Cardiac muscle cell (in vitro differentiated cells and primary cell): ENCODE results near the gene KMT2A. TPM values are rescaled to one million over a fixed set of nuclear protein-coding genes. Genes with fewer than 3 reads are reported as not detected.

ENCODE experiments used
- DNase-seq, 2 donors: peaks; one replicate each; pipeline versions ENCODE4 v3.0.0 to v3.0.0-alpha.2; 2010 to 2017; ENCODE audit warnings: low read depth in 1 of 2, low spot score in 1 of 2
- H3K27ac ChIP-seq: fragments of 200-600 bp; sonication (generic); 2 replicates; pipeline ENCODE4 v1.5.1; 2016
- H3K27me3 ChIP-seq: fragments of 200-600 bp; sonication (generic); 2 replicates; pipeline ENCODE4 v1.6.0; 2016; ENCODE audit warnings: control low read depth
- H3K36me3 ChIP-seq: fragments of 200-600 bp; sonication (generic); 2 replicates; pipeline ENCODE4 v1.5.1; 2016; ENCODE audit warnings: control low read depth
- H3K4me1 ChIP-seq: fragments of 200-600 bp; sonication (generic); 2 replicates; pipeline ENCODE4 v1.8.1; 2017; ENCODE audit warnings: low read depth, mild to moderate bottlenecking, mixed run types
- H3K4me3 ChIP-seq: fragments of 200-600 bp; sonication (generic); 2 replicates; pipeline ENCODE4 v1.5.1; 2016; ENCODE audit warnings: mild to moderate bottlenecking
- H3K9me3 ChIP-seq: fragments of 200-600 bp; sonication (generic); 2 replicates; pipeline ENCODE4 v1.5.1; 2017; ENCODE audit warnings: low read depth, mild to moderate bottlenecking, control low read depth
- CTCF ChIP-seq: IDR thresholded peaks from 2 replicates; pipeline ENCODE4 v1.5.1; 2012; ENCODE audit warnings: low read depth, mild to moderate bottlenecking, low read length
- polyA plus RNA-seq: library from polyadenylated mRNA; unstranded; fragments of >200 nt; fragmentation: Nextera tagmentation; extraction: Ambion mirVana; gene quantifications from 2 replicates; pipeline ENCODE4 v1.2.1, GENCODE V29; 2016
- total RNA-seq: library from RNA; depleted of rRNA; stranded (reverse); fragments of >200 nt; gene quantifications from 2 replicates; pipeline ENCODE4 v1.2.3, GENCODE V29; 2016

KMT2A gene
- total and polyA plus RNA-seq, 2 experiments from 2014 or later, result 28.0 to 48.2 TPM

DNA sequence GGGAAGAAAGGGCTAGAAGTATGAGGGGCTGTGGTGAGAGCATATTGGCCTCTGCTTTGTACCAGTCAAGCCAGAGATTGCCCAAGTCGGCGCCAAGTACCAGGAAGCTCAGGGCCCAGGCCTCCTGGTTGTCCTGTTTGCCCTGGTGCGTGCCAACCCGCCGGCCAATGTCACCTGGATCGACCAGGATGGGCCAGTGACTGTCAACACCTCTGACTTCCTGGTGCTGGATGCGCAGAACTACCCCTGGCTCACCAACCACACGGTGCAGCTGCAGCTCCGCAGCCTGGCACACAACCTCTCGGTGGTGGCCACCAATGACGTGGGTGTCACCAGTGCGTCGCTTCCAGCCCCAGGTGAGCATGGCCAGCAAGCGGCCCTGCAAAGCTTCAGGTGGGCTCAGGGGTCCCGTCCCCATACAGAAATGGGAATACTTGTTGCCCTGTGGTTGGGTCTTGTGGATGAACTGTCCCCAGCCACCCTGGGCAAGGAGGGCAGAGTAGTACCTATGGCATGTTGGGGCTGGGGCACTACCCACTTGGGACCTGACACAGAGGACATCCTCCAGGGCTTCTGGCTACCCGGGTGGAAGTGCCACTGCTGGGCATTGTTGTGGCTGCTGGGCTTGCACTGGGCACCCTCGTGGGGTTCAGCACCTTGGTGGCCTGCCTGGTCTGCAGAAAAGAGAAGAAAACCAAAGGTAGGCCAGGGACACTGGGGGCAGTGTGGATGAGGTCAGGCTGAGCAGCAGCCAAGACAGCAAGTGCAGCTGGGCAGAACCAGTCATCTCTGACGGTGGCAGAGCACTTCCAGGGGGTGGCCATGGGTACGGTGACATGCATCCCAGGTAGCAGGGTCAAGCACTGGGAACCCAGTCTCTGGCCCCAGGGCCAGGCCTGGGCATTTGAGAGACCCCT is 96.8 kb downstream of the KMT2A start:
- Histone ChIP-seq H3K27me3 (no peaks in the 10 kb centered on the region), H3K4me3 (no peak overlapping the region), H3K9me3 (no peaks in the 10 kb centered on the region), H3K27ac (no peak overlapping the region), H3K4me1 (no peaks in the 10 kb centered on the region), H3K36me3 (no peaks in the 10 kb centered on the region)
- no peak for TF ChIP-seq CTCF
- no peak for DNase-seq

DNA sequence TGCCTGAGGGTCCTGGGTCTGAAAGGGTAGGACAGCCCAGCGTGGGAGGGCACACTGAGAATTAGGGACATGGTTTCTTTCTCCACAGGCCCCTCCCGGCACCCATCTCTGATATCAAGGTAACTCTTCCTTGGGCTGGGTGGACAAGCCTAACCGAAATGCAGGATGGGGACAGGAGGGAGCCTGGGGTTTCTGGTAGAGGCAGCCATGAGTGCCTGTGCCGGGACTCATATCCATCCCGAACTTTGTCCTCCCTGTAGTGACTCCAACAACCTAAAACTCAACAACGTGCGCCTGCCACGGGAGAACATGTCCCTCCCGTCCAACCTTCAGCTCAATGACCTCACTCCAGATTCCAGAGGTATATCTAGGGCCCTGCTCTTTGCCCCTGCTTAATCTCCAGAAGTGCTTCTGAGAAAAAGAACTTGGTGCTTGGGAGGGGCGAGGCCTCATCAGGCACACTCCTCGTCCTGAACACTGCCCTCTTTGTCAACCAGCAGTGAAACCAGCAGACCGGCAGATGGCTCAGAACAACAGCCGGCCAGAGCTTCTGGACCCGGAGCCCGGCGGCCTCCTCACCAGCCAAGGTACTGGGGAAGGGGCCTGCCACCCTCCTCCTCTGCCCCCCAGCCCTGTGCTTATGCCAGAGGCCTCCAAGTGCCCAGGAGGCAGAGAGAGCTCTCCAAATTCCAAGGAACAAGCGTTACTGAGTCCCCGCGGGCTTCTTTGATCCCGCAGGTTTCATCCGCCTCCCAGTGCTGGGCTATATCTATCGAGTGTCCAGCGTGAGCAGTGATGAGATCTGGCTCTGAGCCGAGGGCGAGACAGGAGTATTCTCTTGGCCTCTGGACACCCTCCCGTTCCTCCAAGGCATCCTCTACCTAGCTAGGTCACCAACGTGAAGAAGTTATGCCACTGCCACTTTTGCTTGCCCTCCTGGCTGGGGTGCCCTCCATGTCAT is 97.8 kb downstream of the KMT2A start:
- H3K4me1 ChIP-seq, result no peaks in the 10 kb centered on the region
- no peaks in the 10 kb centered on the region for H3K27me3 ChIP-seq
- H3K4me3 ChIP-seq, result no peak overlapping the region
- H3K27ac ChIP-seq, result no peak overlapping the region
- DNase-seq, result no peak
- H3K9me3 ChIP-seq, result no peaks in the 10 kb centered on the region
- no peaks in the 10 kb centered on the region for H3K36me3 ChIP-seq
- TF ChIP-seq CTCF, result no peak

DNA sequence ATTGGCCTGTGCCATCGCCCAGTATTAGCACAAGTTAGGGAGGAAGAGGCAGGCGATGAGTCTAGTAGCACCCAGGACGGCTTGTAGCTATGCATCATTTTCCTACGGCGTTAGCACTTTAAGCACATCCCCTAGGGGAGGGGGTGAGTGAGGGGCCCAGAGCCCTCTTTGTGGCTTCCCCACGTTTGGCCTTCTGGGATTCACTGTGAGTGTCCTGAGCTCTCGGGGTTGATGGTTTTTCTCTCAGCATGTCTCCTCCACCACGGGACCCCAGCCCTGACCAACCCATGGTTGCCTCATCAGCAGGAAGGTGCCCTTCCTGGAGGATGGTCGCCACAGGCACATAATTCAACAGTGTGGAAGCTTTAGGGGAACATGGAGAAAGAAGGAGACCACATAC is 99.0 kb downstream of the KMT2A start:
- H3K36me3 ChIP-seq, result no peaks in the 10 kb centered on the region
- H3K4me3 ChIP-seq, result no peak overlapping the region
- no peaks in the 10 kb centered on the region for H3K9me3 ChIP-seq
- H3K4me1 ChIP-seq, result no peaks in the 10 kb centered on the region
- no peak for DNase-seq
- H3K27me3 ChIP-seq, result no peaks in the 10 kb centered on the region
- no peak for TF ChIP-seq CTCF
- H3K27ac ChIP-seq, result no peak overlapping the region

DNA sequence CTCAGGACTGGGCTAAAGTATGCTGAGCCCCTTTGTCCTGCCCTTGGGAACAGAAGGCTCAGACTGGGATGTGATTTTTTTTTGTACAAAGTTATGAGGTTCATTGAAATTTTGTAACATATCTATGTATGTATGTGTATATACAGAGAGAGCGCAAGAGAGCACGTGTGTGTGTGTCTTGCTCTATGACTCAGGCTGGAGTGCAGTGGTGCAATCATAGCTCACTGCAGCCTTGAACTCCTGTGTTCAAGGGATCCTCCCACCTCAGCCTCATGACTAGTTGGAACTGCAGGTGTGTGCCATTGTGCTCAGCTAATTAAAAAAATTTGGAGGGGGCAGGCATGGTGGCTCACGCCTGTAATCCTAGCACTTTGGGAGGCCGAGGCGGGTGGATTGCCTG is 100.4 kb downstream of the KMT2A start:
- TF ChIP-seq CTCF, result no peak
- Histone ChIP-seq H3K27me3 (no peaks in the 10 kb centered on the region), H3K36me3 (no peaks in the 10 kb centered on the region), H3K4me3 (no peak overlapping the region), H3K9me3 (no peaks in the 10 kb centered on the region), H3K27ac (no peak overlapping the region), H3K4me1 (no peaks in the 10 kb centered on the region)
- DNase-seq, result no peak

DNA sequence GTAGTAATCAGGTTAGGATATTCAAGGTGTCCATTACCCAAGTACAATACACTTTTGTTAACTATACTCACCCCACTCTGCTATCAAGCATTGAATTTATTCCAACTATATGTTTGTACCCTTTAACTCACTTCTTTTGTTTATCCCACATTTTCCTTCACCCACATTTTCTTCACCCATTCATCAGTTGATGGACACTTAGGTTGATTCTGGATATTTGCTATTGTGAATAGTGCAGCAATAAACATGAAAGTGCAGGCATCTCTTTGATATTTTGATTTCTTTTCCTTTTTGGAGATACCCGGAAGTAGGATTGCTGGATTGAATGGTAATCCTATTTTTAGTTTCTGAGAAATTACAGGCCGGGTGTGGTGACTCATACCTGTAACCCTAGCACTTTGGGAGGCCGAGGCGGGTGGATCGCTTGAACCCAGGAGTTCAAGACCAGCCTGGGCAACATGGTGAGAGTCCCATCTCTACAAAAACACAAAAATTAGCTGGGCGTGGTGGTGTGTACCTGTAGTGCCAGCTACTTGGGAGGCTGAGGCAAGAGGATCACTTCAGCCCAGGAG is 101.2 kb downstream of the KMT2A start:
- Histone ChIP-seq H3K36me3 (no peaks in the 10 kb centered on the region), H3K4me3 (no peak overlapping the region), H3K27ac (no peak overlapping the region), H3K9me3 (no peaks in the 10 kb centered on the region), H3K4me1 (no peaks in the 10 kb centered on the region), H3K27me3 (no peaks in the 10 kb centered on the region)
- DNase-seq, result no peak
- no peak for TF ChIP-seq CTCF
